ENCODE data around the gene EVC2. TPM values are rescaled to one million over a fixed set of nuclear protein-coding genes. Genes with fewer than 3 reads are reported as not detected.

Gene EVC2
- total RNA-seq, 1 donor from 2014 or later = 1.4 TPM

GRCh38 chr4:5753366-5753765 is 45.0 kb upstream of the EVC2 start:
- H3K4me3 ChIP-seq = no peak overlapping the region
- DNase-seq = no peak
- H3K9me3 ChIP-seq (replicated peaks) = no peaks in the 10 kb centered on the region
- no peaks in the 10 kb centered on the region for H3K27me3 ChIP-seq (ENCODE audit: low read depth)
- intact Hi-C loops (cut with micrococcal nuclease) = no loop called here
- H3K4me1 ChIP-seq = no peaks in the 10 kb centered on the region
- no peak overlapping the region for H3K27ac ChIP-seq (replicated peaks)
- TF ChIP-seq CTCF (IDR thresholded peaks at IDR 0.05; ENCODE audit: borderline replicate concordance) = no peak
- peaks cover 62% of the 10 kb centered on the region for H3K36me3 ChIP-seq

- no peak overlapping the region for H3K4me3 ChIP-seq
- H3K27me3 ChIP-seq (ENCODE audit: low read depth) = no peaks in the 10 kb centered on the region
- intact Hi-C loops (cut with micrococcal nuclease) = no loop called here
- peaks cover 56% of the 10 kb centered on the region for H3K36me3 ChIP-seq
- no peaks in the 10 kb centered on the region for H3K9me3 ChIP-seq (replicated peaks)
- TF ChIP-seq CTCF (IDR thresholded peaks at IDR 0.05; ENCODE audit: borderline replicate concordance) = no peak
- peaks cover under 1% of the 10 kb centered on the region for H3K4me1 ChIP-seq
- no peak for DNase-seq
- no peak overlapping the region for H3K27ac ChIP-seq (replicated peaks)
Observed at GRCh38 chr4:5752376-5753184, 44.2 kb upstream of the EVC2 start.

- H3K4me3 ChIP-seq = no peak overlapping the region
- H3K36me3 ChIP-seq = peaks cover 50% of the 10 kb centered on the region
- peaks cover 8% of the 10 kb centered on the region for H3K4me1 ChIP-seq
- H3K27me3 ChIP-seq (ENCODE audit: low read depth) = no peaks in the 10 kb centered on the region
- no peaks in the 10 kb centered on the region for H3K9me3 ChIP-seq (replicated peaks)
- intact Hi-C loops (cut with micrococcal nuclease) = no loop called here
- H3K27ac ChIP-seq (replicated peaks) = no peak overlapping the region
- TF ChIP-seq CTCF (IDR thresholded peaks at IDR 0.05; ENCODE audit: borderline replicate concordance) = no peak
- DNase-seq = no peak
Observed at GRCh38 chr4:5751666-5752375, 43.5 kb upstream of the EVC2 start.

GRCh38 chr4:5750946-5751665 is 42.7 kb upstream of the EVC2 start:
- Histone ChIP-seq H3K4me1 (peaks cover 11% of the 10 kb centered on the region), H3K4me3 (no peak overlapping the region), H3K27ac (replicated peaks) (no peak overlapping the region), H3K9me3 (replicated peaks) (no peaks in the 10 kb centered on the region), H3K27me3 (ENCODE audit: low read depth) (no peaks in the 10 kb centered on the region), H3K36me3 (peaks cover 42% of the 10 kb centered on the region)
- intact Hi-C loops (cut with micrococcal nuclease) = no loop called here
- no peak for DNase-seq
- no peak for TF ChIP-seq CTCF (IDR thresholded peaks at IDR 0.05; ENCODE audit: borderline replicate concordance)

- no peak for DNase-seq
- no peak for TF ChIP-seq CTCF (IDR thresholded peaks at IDR 0.05; ENCODE audit: borderline replicate concordance)
- H3K36me3 ChIP-seq = peaks cover 37% of the 10 kb centered on the region
- intact Hi-C loops (cut with micrococcal nuclease) = no loop called here
- no peaks in the 10 kb centered on the region for H3K9me3 ChIP-seq (replicated peaks)
- H3K27ac ChIP-seq (replicated peaks) = no peak overlapping the region
- H3K4me3 ChIP-seq = no peak overlapping the region
- peaks cover 11% of the 10 kb centered on the region for H3K4me1 ChIP-seq
- H3K27me3 ChIP-seq (ENCODE audit: low read depth) = no peaks in the 10 kb centered on the region
Observed at GRCh38 chr4:5750052-5750945, 41.9 kb upstream of the EVC2 start.

All from left ventricle myocardium inferior (tissue), 1 donor.